GM12878 (cell line): ENCODE results near the gene SMTNL1. TPM values are rescaled to one million over a fixed set of nuclear protein-coding genes. Genes with fewer than 3 reads are reported as not detected.

Source experiments
- ATAC-seq: fragments of 200-7000 bp; cut with Tn5 transposase; 3 replicates; pipeline ENCODE4 v1.9.1; 2020; ENCODE audit warnings: mild to moderate bottlenecking, moderate library complexity
- BruUV-seq: library from RNA; stranded (reverse); fragments of 400-500 nt; replicated peaks from 2 replicates; lab custom pipeline; 2021; lab: Mats Ljungman, UMichigan
- CTCF ChIA-PET: fragments of 300-600 bp; sonication (Branson Sonifier 250); formaldehyde crosslinking; extraction: SDS; loops from one replicate; lab custom pipeline; 2021; ENCODE audit warnings: inconsistent platforms; lab: Yijun Ruan, JAX
- POLR2A ChIA-PET: fragments of 350-600 bp; formaldehyde crosslinking; extraction: SDS; loops from one replicate; lab custom pipeline; 2021; ENCODE audit warnings: inconsistent platforms; lab: Charles Lee
- RAD21 ChIA-PET: fragments of 300-600 bp; sonication (Branson Sonifier 250); formaldehyde crosslinking; loops from one replicate; lab custom pipeline; 2023; ENCODE audit warnings: antibody characterized with exemption; ENCODE audit not compliant: unreplicated experiment; lab: Charles Lee
- SMC1A ChIA-PET: fragments of 300-600 bp; sonication (Branson Sonifier 250); formaldehyde crosslinking; loops from one replicate; lab custom pipeline; 2023; ENCODE audit not compliant: unreplicated experiment, uncharacterized antibody; lab: Charles Lee
- DNase-seq: peaks from one replicate; pipeline ENCODE4 v3.0.0-alpha.2; 2011; ENCODE audit warnings: low read depth, low spot score
- FAIRE-seq: peaks from 3 replicates; lab custom pipeline; 2011; peaks lifted over from hg19 to GRCh38; lab: Jason Lieb, UNC
- H2AFZ ChIP-seq: 2 replicates; pipeline ENCODE4 v1.6.0; 2011; ENCODE audit warnings: low read depth, low read length, control low read depth; ENCODE audit not compliant: control insufficient read depth
- H3K27ac ChIP-seq: 2 replicates; pipeline ENCODE4 v1.5.1; 2011; ENCODE audit warnings: control low read depth; ENCODE audit not compliant: control insufficient read depth, insufficient read depth
- H3K27me3 ChIP-seq, 2 experiments: replicated peaks in 1 of 2; 2 replicates each; pipeline versions ENCODE4 v1.6.0 to v1.6.1; 2011; ENCODE audit warnings: low read length in 1 of 2; ENCODE audit not compliant: control insufficient read depth in 2 of 2, insufficient read depth in 2 of 2
- H3K36me3 ChIP-seq, 2 experiments: 2 replicates each; pipeline ENCODE4 v1.5.1; 2011; ENCODE audit warnings: low read length in 1 of 2; ENCODE audit not compliant: control insufficient read depth in 2 of 2, insufficient read depth in 2 of 2
- H3K4me1 ChIP-seq: 2 replicates; pipeline ENCODE4 v1.6.1; 2011; ENCODE audit warnings: mild to moderate bottlenecking, low read length, moderate library complexity, mixed read lengths; ENCODE audit not compliant: control insufficient read depth, insufficient read depth
- H3K4me2 ChIP-seq: 2 replicates; pipeline ENCODE4 v1.6.0; 2011; ENCODE audit warnings: control low read depth; ENCODE audit not compliant: control insufficient read depth, insufficient read depth
- H3K4me3 ChIP-seq: fragments of 200-600 bp; sonication (generic); 2 replicates; pipeline ENCODE4 v1.5.1; 2016
- H3K79me2 ChIP-seq: 2 replicates; pipeline ENCODE4 v1.6.0; 2011; ENCODE audit warnings: low read length; ENCODE audit not compliant: control insufficient read depth, insufficient read depth
- H3K9ac ChIP-seq: 2 replicates; pipeline ENCODE4 v1.8.0; 2011; ENCODE audit warnings: low read length, control low read depth, mixed read lengths; ENCODE audit not compliant: control insufficient read depth, insufficient read depth
- H3K9me3 ChIP-seq: replicated peaks from 3 replicates; pipeline ENCODE4 v1.5.1; 2011; ENCODE audit warnings: mild to moderate bottlenecking, low read length; ENCODE audit not compliant: control insufficient read depth, insufficient read depth
- H4K20me1 ChIP-seq: 2 replicates; pipeline ENCODE4 v1.6.0; 2011; ENCODE audit not compliant: control insufficient read depth, insufficient read depth
- ASH2L ChIP-seq: fragments of 300-600, 200-600 bp; sonication (generic); IDR thresholded peaks from 2 replicates; pipeline ENCODE4 v1.6.1; 2017; ENCODE audit warnings: low read depth, mild to moderate bottlenecking, borderline replicate concordance
- CBFB ChIP-seq: IDR thresholded peaks from 2 replicates; pipeline ENCODE4 v1.6.1; 2016; ENCODE audit warnings: antibody characterized with exemption, low read depth
- CREM ChIP-seq: IDR thresholded peaks from 2 replicates; pipeline ENCODE4 v1.6.1; 2014; ENCODE audit warnings: antibody characterized with exemption, low read depth
- DPF2 ChIP-seq: fragments of 450-650 bp; IDR thresholded peaks from 2 replicates; pipeline ENCODE4 v1.6.1; 2017; ENCODE audit warnings: mild to moderate bottlenecking
- HCFC1 ChIP-seq: fragments of 150-350 bp; IDR thresholded peaks from 2 replicates; pipeline ENCODE4 v1.6.1; 2014; ENCODE audit warnings: low read length
- IKZF1 ChIP-seq: fragments of 450-650 bp; conservative IDR thresholded peaks from 2 replicates; pipeline ENCODE4 v1.6.1; 2017; ENCODE audit warnings: antibody characterized with exemption, mild to moderate bottlenecking
- JUND ChIP-seq: IDR thresholded peaks from 2 replicates; pipeline ENCODE4 v1.6.1; 2012; ENCODE audit warnings: low read depth, mild to moderate bottlenecking, low read length, improper control_type of control experiment, moderate library complexity
- NFYA ChIP-seq: IDR thresholded peaks from 2 replicates; pipeline ENCODE4 v1.6.1; 2011; ENCODE audit warnings: low read depth, mild to moderate bottlenecking, low read length, improper control_type of control experiment, borderline replicate concordance
- NR2C1 ChIP-seq: fragments of 450-650 bp; IDR thresholded peaks from 2 replicates; pipeline ENCODE4 v1.6.1; 2017; ENCODE audit warnings: antibody characterized with exemption, mild to moderate bottlenecking, moderate library complexity
- POU2F2 ChIP-seq: IDR thresholded peaks from 3 replicates; pipeline ENCODE4 v1.6.1; 2011; ENCODE audit warnings: low read depth, mild to moderate bottlenecking, low read length, borderline replicate concordance
- RAD21 ChIP-seq: IDR thresholded peaks from 2 replicates; pipeline ENCODE4 v1.6.1; 2011; ENCODE audit warnings: mild to moderate bottlenecking, low read depth, low read length, moderate library complexity; ENCODE audit not compliant: insufficient read depth
- RUNX3 ChIP-seq: IDR thresholded peaks from 2 replicates; pipeline ENCODE4 v1.6.1; 2012; ENCODE audit warnings: low read length, inconsistent platforms
- SUZ12 ChIP-seq: fragments of 200-600 bp; sonication (generic); IDR thresholded peaks from one replicate; pipeline ENCODE4 v1.6.1; 2018; ENCODE audit warnings: antibody characterized with exemption, mild to moderate bottlenecking; ENCODE audit not compliant: unreplicated experiment
- ZNF274 ChIP-seq: IDR thresholded peaks from one replicate; pipeline ENCODE4 v1.8.0; 2011; ENCODE audit not compliant: insufficient read length, insufficient read depth
- WGBS: methylation state at CpG from one replicate; pipeline ENCODE4 v1.1.6; 2016; ENCODE audit warnings: low lambda C conversion rate; ENCODE audit not compliant: insufficient replicate concordance, insufficient coverage; ENCODE audit errors: missing lambda C conversion rate; 5-methylcytosine and 5-hydroxymethylcytosine counted together
- in situ Hi-C: fragments of 300-500 bp; cut with MboI; formaldehyde crosslinking; loops from 9 replicates; pipeline ENCODE4 v1.14.3; 2018; ENCODE audit warnings: mixed read lengths
- intact Hi-C: fragments of 100-400 bp; cut with micrococcal nuclease; formaldehyde crosslinking; loops from one replicate; pipeline ENCODE4 v1.14.2; 2022; ENCODE audit not compliant: unreplicated experiment
- polyA plus RNA-seq, 11 experiments: library from polyadenylated mRNA; depleted of rRNA in 4 of 11; unstranded in 6 of 11; stranded (reverse) in 5 of 11; fragments of >200 nt; fragmentation: Nextera tagmentation in 4 of 11; fragmentation: Illumina TruSeq in 1 of 11; extraction: Ambion mirVana in 4 of 11; extraction: Trizol in 1 of 11; gene quantifications; 1 replicate in 1 of 11; 2 replicates in 10 of 11; pipeline versions ENCODE4 v1.2.1 to v1.2.3, GENCODE V29; 2011 to 2016; ENCODE audit warnings: inconsistent platforms in 2 of 11, missing spikeins in 2 of 11, low read depth in 1 of 11
- total RNA-seq, 4 experiments: library from RNA; depleted of rRNA in 3 of 4; stranded (reverse); fragments of >200 nt in 3 of 4; fragmentation: Illumina TruSeq in 1 of 4; extraction: Trizol in 1 of 4; gene quantifications; 2 replicates each; pipeline versions ENCODE4 v1.2.1 to v1.2.3, GENCODE V29; 2013 to 2021
- TF ChIP-seq, protein P1 (sequence below): fragments of 450-650 bp; IDR thresholded peaks from 2 replicates; pipeline ENCODE4 v1.6.1; 2016; ENCODE audit warnings: mild to moderate bottlenecking, moderate library complexity, borderline replicate concordance
- TF ChIP-seq, protein P2 (sequence below): fragments of 450-650 bp; IDR thresholded peaks from 2 replicates; pipeline ENCODE4 v1.6.1; 2017; ENCODE audit warnings: borderline replicate concordance
- TF ChIP-seq, protein P3 (sequence below): IDR thresholded peaks from 2 replicates; pipeline ENCODE4 v1.6.1; 2012; ENCODE audit warnings: low read depth, low read length, improper control_type of control experiment

The SMTNL1 gene
- total and polyA plus RNA-seq, 10 of the 15 experiments (the other 5 are each of a cell fraction or from before 2014, with no cell fraction given) = 0.06 to 0.17 (median 0.10) TPM; not detected in 7

GRCh38 chr11:57500515-57500914 lies 36.9 kb upstream of the SMTNL1 start:
- no peak overlapping the region for H3K27ac ChIP-seq
- POLR2A ChIA-PET = no interaction called here
- WGBS = 93% methylated on average over 8 of the region's 8 CpGs
- RAD21 ChIA-PET = no interaction called here
- H3K9me3 ChIP-seq = no peaks in the 10 kb centered on the region
- H3K4me3 ChIP-seq = no peak overlapping the region
- TF ChIP-seq CREM = no peak
- no peak for TF ChIP-seq HCFC1
- TF ChIP-seq NR2C1 = no peak
- TF ChIP-seq IKZF1 = no peak
- TF ChIP-seq RAD21 = no peak
- TF ChIP-seq DPF2 = no peak
- no peak for TF ChIP-seq POU2F2
- no peak for TF ChIP-seq ASH2L
- TF ChIP-seq, protein P1, sequence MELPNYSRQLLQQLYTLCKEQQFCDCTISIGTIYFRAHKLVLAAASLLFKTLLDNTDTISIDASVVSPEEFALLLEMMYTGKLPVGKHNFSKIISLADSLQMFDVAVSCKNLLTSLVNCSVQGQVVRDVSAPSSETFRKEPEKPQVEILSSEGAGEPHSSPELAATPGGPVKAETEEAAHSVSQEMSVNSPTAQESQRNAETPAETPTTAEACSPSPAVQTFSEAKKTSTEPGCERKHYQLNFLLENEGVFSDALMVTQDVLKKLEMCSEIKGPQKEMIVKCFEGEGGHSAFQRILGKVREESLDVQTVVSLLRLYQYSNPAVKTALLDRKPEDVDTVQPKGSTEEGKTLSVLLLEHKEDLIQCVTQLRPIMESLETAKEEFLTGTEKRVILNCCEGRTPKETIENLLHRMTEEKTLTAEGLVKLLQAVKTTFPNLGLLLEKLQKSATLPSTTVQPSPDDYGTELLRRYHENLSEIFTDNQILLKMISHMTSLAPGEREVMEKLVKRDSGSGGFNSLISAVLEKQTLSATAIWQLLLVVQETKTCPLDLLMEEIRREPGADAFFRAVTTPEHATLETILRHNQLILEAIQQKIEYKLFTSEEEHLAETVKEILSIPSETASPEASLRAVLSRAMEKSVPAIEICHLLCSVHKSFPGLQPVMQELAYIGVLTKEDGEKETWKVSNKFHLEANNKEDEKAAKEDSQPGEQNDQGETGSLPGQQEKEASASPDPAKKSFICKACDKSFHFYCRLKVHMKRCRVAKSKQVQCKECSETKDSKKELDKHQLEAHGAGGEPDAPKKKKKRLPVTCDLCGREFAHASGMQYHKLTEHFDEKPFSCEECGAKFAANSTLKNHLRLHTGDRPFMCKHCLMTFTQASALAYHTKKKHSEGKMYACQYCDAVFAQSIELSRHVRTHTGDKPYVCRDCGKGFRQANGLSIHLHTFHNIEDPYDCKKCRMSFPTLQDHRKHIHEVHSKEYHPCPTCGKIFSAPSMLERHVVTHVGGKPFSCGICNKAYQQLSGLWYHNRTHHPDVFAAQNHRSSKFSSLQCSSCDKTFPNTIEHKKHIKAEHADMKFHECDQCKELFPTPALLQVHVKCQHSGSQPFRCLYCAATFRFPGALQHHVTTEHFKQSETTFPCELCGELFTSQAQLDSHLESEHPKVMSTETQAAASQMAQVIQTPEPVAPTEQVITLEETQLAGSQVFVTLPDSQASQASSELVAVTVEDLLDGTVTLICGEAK = no peak
- TF ChIP-seq CBFB = no peak
- TF ChIP-seq, protein P2, sequence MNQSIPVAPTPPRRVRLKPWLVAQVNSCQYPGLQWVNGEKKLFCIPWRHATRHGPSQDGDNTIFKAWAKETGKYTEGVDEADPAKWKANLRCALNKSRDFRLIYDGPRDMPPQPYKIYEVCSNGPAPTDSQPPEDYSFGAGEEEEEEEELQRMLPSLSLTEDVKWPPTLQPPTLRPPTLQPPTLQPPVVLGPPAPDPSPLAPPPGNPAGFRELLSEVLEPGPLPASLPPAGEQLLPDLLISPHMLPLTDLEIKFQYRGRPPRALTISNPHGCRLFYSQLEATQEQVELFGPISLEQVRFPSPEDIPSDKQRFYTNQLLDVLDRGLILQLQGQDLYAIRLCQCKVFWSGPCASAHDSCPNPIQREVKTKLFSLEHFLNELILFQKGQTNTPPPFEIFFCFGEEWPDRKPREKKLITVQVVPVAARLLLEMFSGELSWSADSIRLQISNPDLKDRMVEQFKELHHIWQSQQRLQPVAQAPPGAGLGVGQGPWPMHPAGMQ = no peak
- TF ChIP-seq ZNF274 = no peak
- TF ChIP-seq JUND = no peak
- TF ChIP-seq, protein P3, sequence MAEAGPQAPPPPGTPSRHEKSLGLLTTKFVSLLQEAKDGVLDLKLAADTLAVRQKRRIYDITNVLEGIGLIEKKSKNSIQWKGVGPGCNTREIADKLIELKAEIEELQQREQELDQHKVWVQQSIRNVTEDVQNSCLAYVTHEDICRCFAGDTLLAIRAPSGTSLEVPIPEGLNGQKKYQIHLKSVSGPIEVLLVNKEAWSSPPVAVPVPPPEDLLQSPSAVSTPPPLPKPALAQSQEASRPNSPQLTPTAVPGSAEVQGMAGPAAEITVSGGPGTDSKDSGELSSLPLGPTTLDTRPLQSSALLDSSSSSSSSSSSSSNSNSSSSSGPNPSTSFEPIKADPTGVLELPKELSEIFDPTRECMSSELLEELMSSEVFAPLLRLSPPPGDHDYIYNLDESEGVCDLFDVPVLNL = no peak
- TF ChIP-seq SUZ12 = no peak
- no peak for TF ChIP-seq NFYA
- no peak for TF ChIP-seq RUNX3
- H4K20me1 ChIP-seq = peaks cover 3% of the 10 kb centered on the region; the same call in 1 of the 2 replicates
- no peak for FAIRE-seq
- no TSS peak for BruUV-seq
- in situ Hi-C loops = no loop called here
- no peaks in the 10 kb centered on the region for H3K4me1 ChIP-seq
- no peaks in the 10 kb centered on the region for H3K79me2 ChIP-seq
- H3K4me2 ChIP-seq = no peak overlapping the region
- ATAC-seq = no peak
- no peak overlapping the region for H2AFZ ChIP-seq
- intact Hi-C loops = no loop called here
- no peak for DNase-seq
- CTCF ChIA-PET = interaction anchor here (2.0 kb wide), 1 partner anchor 26 kb away, joined by 4 read pairs; no protein-coding TSS in a partner anchor
- peaks cover 3% of the 10 kb centered on the region in 2 experiments; a peak in 3 of 4 replicates for H3K36me3 ChIP-seq
- SMC1A ChIA-PET = no interaction called here
- no peak overlapping the region for H3K9ac ChIP-seq
- H3K27me3 ChIP-seq = no peaks in the 10 kb centered on the region
